Measurements from ENCODE around the gene KRT79.

GRCh38 chr12:52776913-52777395 is 57.2 kb downstream of the KRT79 start, which contains the start of gene KRT76:
- TF ChIP-seq, protein P1, sequence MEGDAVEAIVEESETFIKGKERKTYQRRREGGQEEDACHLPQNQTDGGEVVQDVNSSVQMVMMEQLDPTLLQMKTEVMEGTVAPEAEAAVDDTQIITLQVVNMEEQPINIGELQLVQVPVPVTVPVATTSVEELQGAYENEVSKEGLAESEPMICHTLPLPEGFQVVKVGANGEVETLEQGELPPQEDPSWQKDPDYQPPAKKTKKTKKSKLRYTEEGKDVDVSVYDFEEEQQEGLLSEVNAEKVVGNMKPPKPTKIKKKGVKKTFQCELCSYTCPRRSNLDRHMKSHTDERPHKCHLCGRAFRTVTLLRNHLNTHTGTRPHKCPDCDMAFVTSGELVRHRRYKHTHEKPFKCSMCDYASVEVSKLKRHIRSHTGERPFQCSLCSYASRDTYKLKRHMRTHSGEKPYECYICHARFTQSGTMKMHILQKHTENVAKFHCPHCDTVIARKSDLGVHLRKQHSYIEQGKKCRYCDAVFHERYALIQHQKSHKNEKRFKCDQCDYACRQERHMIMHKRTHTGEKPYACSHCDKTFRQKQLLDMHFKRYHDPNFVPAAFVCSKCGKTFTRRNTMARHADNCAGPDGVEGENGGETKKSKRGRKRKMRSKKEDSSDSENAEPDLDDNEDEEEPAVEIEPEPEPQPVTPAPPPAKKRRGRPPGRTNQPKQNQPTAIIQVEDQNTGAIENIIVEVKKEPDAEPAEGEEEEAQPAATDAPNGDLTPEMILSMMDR (IDR thresholded peaks at IDR 0.05), result no peak
- no peak for TF ChIP-seq POLR2A (IDR thresholded peaks at IDR 0.05)

Data from heart left ventricle (tissue), 13 donors.